HEK293T (cell line): Measurements from ENCODE around the gene SEMA4C.

ENCODE experiments used
- CTCF ChIA-PET: fragments of 350-600 bp; formaldehyde crosslinking; extraction: SDS; loops from one replicate; lab custom pipeline; 2021; ENCODE audit warnings: antibody characterized with exemption, inconsistent platforms; lab: Yijun Ruan, JAX
- POLR2A ChIA-PET: fragments of 350-600 bp; formaldehyde crosslinking; extraction: SDS; loops from one replicate; lab custom pipeline; 2020; ENCODE audit warnings: antibody characterized with exemption, inconsistent platforms; lab: Yijun Ruan, JAX
- DNase-seq: peaks from one replicate; pipeline ENCODE4 v3.0.0; 2012; ENCODE audit warnings: mixed read lengths; ENCODE audit errors: extremely low spot score
- ARNT ChIP-seq: fragments of 450-650 bp; IDR thresholded peaks from 2 replicates; pipeline ENCODE4 v1.6.1; 2017; ENCODE audit warnings: mild to moderate bottlenecking
- BHLHE40 ChIP-seq: fragments of 450-650 bp; IDR thresholded peaks from 2 replicates; pipeline ENCODE4 v1.6.1; 2016; ENCODE audit warnings: mild to moderate bottlenecking, moderate library complexity, borderline replicate concordance
- CTBP1 ChIP-seq: fragments of 450-650 bp; IDR thresholded peaks from 2 replicates; pipeline ENCODE4 v1.6.1; 2016; ENCODE audit warnings: borderline replicate concordance
- ELF4 ChIP-seq: fragments of 450-650 bp; IDR thresholded peaks from 2 replicates; pipeline ENCODE4 v1.6.1; 2017; ENCODE audit warnings: antibody characterized with exemption
- FOXA1 ChIP-seq: fragments of 450-650 bp; IDR thresholded peaks from 2 replicates; pipeline ENCODE4 v1.6.1; 2016; ENCODE audit warnings: mild to moderate bottlenecking
- FOXK2 ChIP-seq: fragments of 450-650 bp; IDR thresholded peaks from 2 replicates; pipeline ENCODE4 v1.6.1; 2016; ENCODE audit warnings: mild to moderate bottlenecking
- FOXM1 ChIP-seq: fragments of 450-650 bp; IDR thresholded peaks from 2 replicates; pipeline ENCODE4 v1.6.1; 2017; ENCODE audit warnings: mild to moderate bottlenecking, borderline replicate concordance
- HDGF ChIP-seq: fragments of 450-650 bp; IDR thresholded peaks from 2 replicates; pipeline ENCODE4 v1.6.1; 2017; ENCODE audit warnings: antibody characterized with exemption, borderline replicate concordance
- L3MBTL2 ChIP-seq: fragments of 450-650 bp; conservative IDR thresholded peaks from 2 replicates; pipeline ENCODE4 v1.6.1; 2016; ENCODE audit warnings: mild to moderate bottlenecking
- LEF1 ChIP-seq: fragments of 450-650 bp; IDR thresholded peaks from 2 replicates; pipeline ENCODE4 v1.6.1; 2017; ENCODE audit warnings: mild to moderate bottlenecking, borderline replicate concordance
- NFRKB ChIP-seq: fragments of 450-650 bp; IDR thresholded peaks from 2 replicates; pipeline ENCODE4 v1.6.1; 2016; ENCODE audit warnings: mild to moderate bottlenecking, moderate library complexity
- PKNOX1 ChIP-seq: fragments of 450-650 bp; IDR thresholded peaks from 2 replicates; pipeline ENCODE4 v1.6.1; 2016
- SP1 ChIP-seq: fragments of 450-650 bp; IDR thresholded peaks from 2 replicates; pipeline ENCODE4 v1.6.1; 2017
- SUZ12 ChIP-seq: fragments of 450-650 bp; IDR thresholded peaks from 2 replicates; pipeline ENCODE4 v1.6.1; 2016; ENCODE audit warnings: mild to moderate bottlenecking
- TARDBP ChIP-seq: fragments of 450-650 bp; IDR thresholded peaks from 2 replicates; pipeline ENCODE4 v1.6.1; 2016
- ZNF384 ChIP-seq: fragments of 450-650 bp; IDR thresholded peaks from 2 replicates; pipeline ENCODE4 v1.6.1; 2016

The SEMA4C gene

DNA sequence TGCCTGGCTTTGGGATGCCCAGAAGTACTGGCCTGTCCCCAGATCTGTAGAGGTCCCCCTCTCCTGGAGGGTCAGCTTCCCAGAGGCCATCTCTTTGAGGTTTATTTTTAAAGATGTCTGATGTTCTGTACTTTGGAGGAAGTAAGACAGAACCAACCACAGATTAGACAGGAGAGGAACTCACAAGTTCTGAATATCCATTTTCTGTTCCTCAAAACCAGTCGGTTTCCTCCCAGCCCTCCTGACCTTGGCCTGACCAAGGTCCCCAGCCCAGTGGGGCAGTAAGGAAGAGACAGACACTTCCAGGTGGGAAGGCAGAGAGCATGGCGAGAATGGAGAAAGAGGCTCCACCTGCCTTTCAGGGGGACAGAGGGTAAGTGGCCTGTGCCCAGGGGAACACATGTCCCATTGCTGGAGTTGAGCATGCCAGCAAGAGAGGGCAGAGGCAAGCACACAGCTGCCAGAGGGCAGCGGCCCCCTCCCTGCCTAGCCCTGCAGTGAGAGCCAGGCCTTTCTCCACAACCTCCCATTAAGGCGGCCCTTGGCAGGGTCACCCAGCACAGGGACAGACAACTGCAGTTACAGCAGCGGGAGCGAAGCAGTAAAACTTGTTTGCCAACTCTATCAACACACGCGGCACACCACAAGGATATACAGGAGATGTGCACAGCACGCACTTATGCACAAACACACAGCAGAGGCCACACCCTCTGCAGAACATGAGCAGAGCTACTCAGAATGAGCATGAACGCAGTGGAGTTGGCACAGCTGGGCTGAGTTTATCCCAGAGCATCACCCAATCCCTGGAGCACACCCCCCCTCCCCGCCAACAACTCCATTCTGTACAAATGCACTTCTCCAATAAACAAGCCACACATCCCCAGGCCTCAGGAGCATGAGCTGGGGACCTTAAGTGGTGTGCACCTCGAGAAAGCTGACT is 18.5 kb upstream of the SEMA4C start:
- ChIA-PET POLR2A (interaction anchor here (0.8 kb wide), 1 partner anchor 40 kb away, joined by 3 read pairs; no protein-coding TSS in a partner anchor), CTCF (interaction anchor here (0.5 kb wide), 1 partner anchor 25 kb away, joined by 3 read pairs; no protein-coding TSS in a partner anchor)
- no peak for DNase-seq
- TF ChIP-seq ARNT (no peak), CTBP1 (no peak), PKNOX1 (no peak), FOXA1 (no peak), SP1 (no peak), HDGF (no peak), FOXK2 (no peak), NFRKB (no peak), ELF4 (no peak), FOXM1 (no peak), ZNF384 (no peak), TARDBP (no peak), SUZ12 (no peak), LEF1 (no peak), L3MBTL2 (no peak), BHLHE40 (no peak)

- DNase-seq = no peak
- TF ChIP-seq L3MBTL2 (no peak), FOXA1 (no peak), ELF4 (no peak), ARNT (no peak), NFRKB (no peak), LEF1 (no peak), TARDBP (no peak), HDGF (no peak), PKNOX1 (no peak), SP1 (no peak), ZNF384 (no peak), CTBP1 (no peak), FOXM1 (no peak), BHLHE40 (no peak), FOXK2 (no peak), SUZ12 (no peak)
- ChIA-PET CTCF (no interaction called here), POLR2A (no interaction called here)
Observed at GRCh38 chr2:96887493-96888012, 17.7 kb upstream of the SEMA4C start.

DNA sequence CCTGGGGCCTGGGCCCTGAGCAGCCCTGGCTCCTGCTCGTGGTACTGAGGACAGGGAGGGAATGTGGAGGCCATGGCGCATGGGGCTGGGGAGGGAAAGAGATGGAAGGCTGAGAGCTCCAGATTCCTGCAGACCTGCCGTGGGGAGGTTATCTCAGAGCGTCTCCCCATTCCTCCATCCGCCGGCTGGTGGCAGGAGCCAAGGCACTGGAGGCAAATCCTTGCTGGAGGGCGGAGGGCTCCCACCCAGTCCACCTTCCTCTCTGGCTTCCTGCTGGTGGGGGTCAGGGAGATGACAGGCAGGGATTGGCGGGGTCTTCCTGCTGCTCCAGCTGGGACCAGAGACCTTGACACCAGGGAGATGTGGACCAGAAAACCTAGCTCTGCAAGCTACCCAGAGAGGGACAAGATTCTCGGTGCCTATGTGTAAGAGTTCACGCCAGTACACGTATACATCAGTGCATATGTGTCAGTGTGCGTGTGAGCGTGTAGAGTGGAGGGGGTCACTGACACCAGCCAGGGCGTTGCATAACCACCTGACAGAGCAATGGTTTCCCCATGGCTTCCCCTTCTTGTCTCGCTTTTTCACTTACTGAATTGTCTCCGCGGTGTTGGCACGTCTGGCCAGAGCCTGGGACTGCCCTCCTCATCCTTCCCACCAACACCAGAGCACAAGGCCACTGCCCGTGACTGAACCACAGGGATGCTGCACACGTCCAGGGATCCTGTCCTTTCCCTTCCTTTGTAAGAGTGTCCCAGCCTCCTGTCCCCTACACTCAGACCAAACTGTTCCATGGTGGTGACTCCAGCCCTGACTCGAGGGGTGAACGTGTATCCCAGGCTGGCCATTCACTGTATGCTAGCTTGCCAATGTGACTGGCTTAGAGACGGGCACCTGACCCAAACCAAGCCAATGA is 15.8 kb upstream of the SEMA4C start:
- POLR2A ChIA-PET = interaction anchor here (1.1 kb wide), 2 partner anchors 11 to 17 kb away, joined by 3 to 5 read pairs; no protein-coding TSS in a partner anchor
- no peak for DNase-seq
- CTCF ChIA-PET = interaction anchor here (0.6 kb wide), 1 partner anchor 1684 kb away, joined by 3 read pairs; no protein-coding TSS in a partner anchor
- TF ChIP-seq SP1 = no peak
- no peak for TF ChIP-seq HDGF
- TF ChIP-seq FOXM1 = no peak
- TF ChIP-seq FOXA1 = no peak
- no peak for TF ChIP-seq LEF1

DNA sequence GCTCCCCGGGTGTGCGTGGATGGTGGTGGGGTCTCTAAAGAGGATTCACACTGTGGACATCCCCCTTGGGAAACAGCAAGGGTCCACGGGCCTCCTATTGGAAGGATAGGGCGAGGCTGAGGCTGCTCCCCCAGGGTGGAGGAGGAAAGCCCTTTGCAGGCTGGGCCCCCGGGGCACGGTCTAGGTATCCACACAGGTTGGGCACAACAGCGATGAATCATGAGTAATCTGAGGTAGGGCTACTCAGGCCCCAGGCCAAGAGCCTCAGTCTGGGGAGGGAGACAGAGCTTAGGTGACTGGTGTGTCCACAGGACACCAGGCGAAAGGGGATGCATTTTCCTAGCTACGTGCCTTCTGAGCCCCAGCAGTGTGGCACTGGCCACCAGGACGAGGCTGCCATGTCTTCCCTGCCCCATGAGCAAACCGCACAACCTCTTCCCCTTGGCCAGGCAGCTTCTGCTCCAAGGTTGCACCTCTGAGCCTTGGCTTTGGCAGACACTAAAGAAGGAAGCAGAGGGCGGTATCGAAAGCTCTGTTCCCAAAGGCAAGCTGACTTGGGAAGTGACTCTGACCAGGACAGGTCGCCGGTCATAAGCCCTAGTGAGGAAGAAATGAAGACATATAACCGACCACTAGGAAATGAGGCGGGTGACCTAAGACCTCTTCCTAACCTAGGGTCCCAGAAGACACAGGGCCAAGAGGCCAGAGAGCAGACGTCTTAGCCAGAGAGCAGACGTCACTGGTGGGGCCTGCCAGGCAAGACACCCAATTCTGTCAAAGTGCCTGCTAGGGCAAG is 14.6 kb upstream of the SEMA4C start:
- TF ChIP-seq CTBP1 (no peak), SUZ12 (no peak), FOXK2 (no peak), NFRKB (no peak), SP1 (no peak)
- no peak for DNase-seq
- ChIA-PET POLR2A (no interaction called here), CTCF (interaction anchor here (0.9 kb wide), 1 partner anchor 10 kb away, joined by 5 read pairs; no protein-coding TSS in a partner anchor)

DNA sequence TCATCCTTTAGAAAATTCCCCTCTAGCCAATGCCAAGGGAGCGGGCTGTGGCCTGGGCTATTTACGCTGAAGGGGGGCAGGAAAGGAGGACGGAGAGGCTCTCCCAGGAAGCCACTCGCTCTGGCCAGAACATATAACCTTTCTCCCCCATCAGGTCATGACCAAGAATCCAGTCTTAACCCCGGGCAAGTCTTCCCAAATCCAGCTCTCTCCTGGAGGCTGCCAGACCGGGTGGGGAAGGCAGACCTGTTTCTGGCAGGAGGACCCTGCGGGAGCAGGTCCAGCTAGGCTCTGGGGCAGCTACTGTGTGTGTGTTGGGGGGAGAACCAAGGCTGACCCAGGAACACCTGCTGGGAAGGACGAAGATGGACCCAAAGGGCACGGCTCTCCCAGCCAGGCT is 13.4 kb upstream of the SEMA4C start:
- ChIA-PET CTCF (no interaction called here), POLR2A (no interaction called here)
- TF ChIP-seq TARDBP = no peak
- no peak for TF ChIP-seq HDGF
- no peak for TF ChIP-seq ZNF384
- TF ChIP-seq L3MBTL2 = no peak
- no peak for TF ChIP-seq ELF4
- TF ChIP-seq PKNOX1 = no peak
- no peak for TF ChIP-seq CTBP1
- no peak for TF ChIP-seq FOXK2
- TF ChIP-seq FOXA1 = no peak
- TF ChIP-seq LEF1 = no peak
- no peak for TF ChIP-seq SP1
- TF ChIP-seq SUZ12 = no peak
- DNase-seq = no peak
